ENCODE results near the gene VPS37B.
"Not testable (repeated sequence)": the region's sequence is repeated elsewhere in the genome, so short reads cannot be mapped to it uniquely, and the experiment has no call there.

The VPS37B gene

GRCh38 chr12:122905258-122905657, 9.3 kb upstream of the VPS37B start:
- not testable (repeated sequence) for DNase-seq

- no peak for DNase-seq
Measured at GRCh38 chr12:122903693-122904034, 7.7 kb upstream of the VPS37B start.

GRCh38 chr12:122902854-122903692, 7.1 kb upstream of the VPS37B start:
- no peak for DNase-seq

- no peak for DNase-seq
Measured at GRCh38 chr12:122899887-122900286, 4.0 kb upstream of the VPS37B start.

- DNase-seq: no peak
Measured at GRCh38 chr12:122896662-122897061, 738 bp upstream of the VPS37B start.

- DNase-seq: no peak
Measured at GRCh38 chr12:122895320-122895703, 612 bp downstream of the VPS37B start.

GRCh38 chr12:122894193-122895121, 1.5 kb downstream of the VPS37B start:
- DNase-seq: no peak

- no peak for DNase-seq
Measured at GRCh38 chr12:122893208-122894153, 2.4 kb downstream of the VPS37B start.

- DNase-seq: not testable (repeated sequence)
Measured at GRCh38 chr12:122892724-122893123, 3.2 kb downstream of the VPS37B start.

GRCh38 chr12:122891661-122892525, 4.0 kb downstream of the VPS37B start:
- no peak for DNase-seq

GRCh38 chr12:122889761-122890520, 6.0 kb downstream of the VPS37B start:
- DNase-seq: no peak

GRCh38 chr12:122888232-122888752, 7.6 kb downstream of the VPS37B start:
- DNase-seq: peak in 1 of 2 experiments; percentile 81

- DNase-seq: no peak
Measured at GRCh38 chr12:122887819-122888212, 8.1 kb downstream of the VPS37B start.

- DNase-seq: peak in 1 of 2 experiments; percentile 75
Measured at GRCh38 chr12:122886851-122887818, 8.8 kb downstream of the VPS37B start.

GRCh38 chr12:122886161-122886560, 9.8 kb downstream of the VPS37B start:
- DNase-seq: no peak

GRCh38 chr12:122884860-122885259, 11.1 kb downstream of the VPS37B start:
- no peak for DNase-seq

- DNase-seq: no peak
Measured at GRCh38 chr12:122884091-122884826, 11.7 kb downstream of the VPS37B start.

- no peak for DNase-seq
Measured at GRCh38 chr12:122882908-122883558, 12.9 kb downstream of the VPS37B start.

All from SW 1271 (cell line).